ENCODE data around the gene KCNQ1.

DNA sequence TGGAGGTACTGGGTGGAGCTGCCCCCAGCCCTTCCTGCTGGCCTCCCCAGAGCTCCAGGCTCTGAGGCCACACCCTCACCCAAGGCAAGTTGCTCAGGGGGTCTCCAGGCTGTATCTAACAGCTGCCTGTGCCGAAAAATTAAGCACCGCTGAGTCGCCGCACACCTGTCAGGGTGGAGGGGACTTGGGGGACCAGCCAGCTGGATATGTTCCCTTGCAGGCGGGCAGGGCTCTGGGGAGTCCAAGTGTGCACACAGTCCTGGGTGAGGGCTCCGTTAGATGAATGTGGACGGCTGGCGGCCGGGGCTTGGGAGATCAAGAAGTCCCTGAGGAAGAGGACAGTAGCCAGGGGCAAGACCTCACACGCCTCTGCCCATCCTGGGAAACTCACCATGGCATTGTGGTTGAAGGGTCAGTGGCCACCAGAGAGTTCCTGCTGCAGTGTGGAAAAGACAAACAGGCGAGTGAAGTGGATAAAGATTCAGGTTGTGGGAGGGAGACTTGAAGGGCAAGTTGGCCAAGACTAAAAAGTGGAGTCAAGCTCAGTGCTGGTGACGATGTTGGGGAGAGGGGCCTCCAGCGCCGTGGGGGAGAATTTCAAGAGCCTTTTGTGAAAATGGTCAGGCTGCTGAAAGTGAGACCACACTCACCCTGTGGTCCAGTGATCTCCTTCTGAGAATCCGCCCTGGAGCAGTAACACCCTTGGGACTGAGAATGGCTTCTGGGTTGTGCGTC is 371.1 kb downstream of the KCNQ1 start:
- TF ChIP-seq, protein P1, sequence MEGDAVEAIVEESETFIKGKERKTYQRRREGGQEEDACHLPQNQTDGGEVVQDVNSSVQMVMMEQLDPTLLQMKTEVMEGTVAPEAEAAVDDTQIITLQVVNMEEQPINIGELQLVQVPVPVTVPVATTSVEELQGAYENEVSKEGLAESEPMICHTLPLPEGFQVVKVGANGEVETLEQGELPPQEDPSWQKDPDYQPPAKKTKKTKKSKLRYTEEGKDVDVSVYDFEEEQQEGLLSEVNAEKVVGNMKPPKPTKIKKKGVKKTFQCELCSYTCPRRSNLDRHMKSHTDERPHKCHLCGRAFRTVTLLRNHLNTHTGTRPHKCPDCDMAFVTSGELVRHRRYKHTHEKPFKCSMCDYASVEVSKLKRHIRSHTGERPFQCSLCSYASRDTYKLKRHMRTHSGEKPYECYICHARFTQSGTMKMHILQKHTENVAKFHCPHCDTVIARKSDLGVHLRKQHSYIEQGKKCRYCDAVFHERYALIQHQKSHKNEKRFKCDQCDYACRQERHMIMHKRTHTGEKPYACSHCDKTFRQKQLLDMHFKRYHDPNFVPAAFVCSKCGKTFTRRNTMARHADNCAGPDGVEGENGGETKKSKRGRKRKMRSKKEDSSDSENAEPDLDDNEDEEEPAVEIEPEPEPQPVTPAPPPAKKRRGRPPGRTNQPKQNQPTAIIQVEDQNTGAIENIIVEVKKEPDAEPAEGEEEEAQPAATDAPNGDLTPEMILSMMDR (IDR thresholded peaks at IDR 0.05) = no peak
- no peak for TF ChIP-seq EZH2 (IDR thresholded peaks at IDR 0.05; ENCODE audit: borderline replicate concordance, insufficient read depth, low read depth, low read length, poor library complexity, severe bottlenecking)

Measured in B cell (primary cell).